Measurements from ENCODE around the gene MED31. TPM values are rescaled to one million over a fixed set of nuclear protein-coding genes. Genes with fewer than 3 reads are reported as not detected.

The MED31 gene
- total and polyA plus RNA-seq, 2 of the 13 experiments (the other 11 are each of a cell fraction or from before 2014, with no cell fraction given), result 19.0 to 20.9 TPM

GRCh38 chr17:6683081-6683684, 31.8 kb upstream of the MED31 start (continued):
- TF ChIP-seq HMG20B (CRISPR knock-in tag; conservative IDR thresholded peaks at IDR 0.05), result no peak
- no peak for TF ChIP-seq PRPF4 (IDR thresholded peaks at IDR 0.05; ENCODE audit: low read depth, low read length, poor library complexity, severe bottlenecking)
- TF ChIP-seq FOXJ3 (CRISPR knock-in tag; IDR thresholded peaks at IDR 0.05; ENCODE audit: borderline replicate concordance), result peak; percentile 64; the same call in 1 of the 2 replicates
- TF ChIP-seq HOXA9 (CRISPR knock-in tag; IDR thresholded peaks at IDR 0.05; ENCODE audit: borderline replicate concordance), result no peak
- no peak for TF ChIP-seq NFATC3 (CRISPR knock-in tag; IDR thresholded peaks at IDR 0.05)
- TF ChIP-seq ZNF136 (CRISPR knock-in tag; IDR thresholded peaks at IDR 0.05; ENCODE audit: low read depth), result no peak
- no peak for TF ChIP-seq TRIM24 (CRISPR knock-in tag; IDR thresholded peaks at IDR 0.05)
- no peak for TF ChIP-seq DMAP1 (CRISPR knock-in tag; IDR thresholded peaks at IDR 0.05)
- TF ChIP-seq KDM4B (CRISPR knock-in tag; IDR thresholded peaks at IDR 0.05), result no peak
- TF ChIP-seq MIER3 (CRISPR knock-in tag; IDR thresholded peaks at IDR 0.05; ENCODE audit: borderline replicate concordance), result no peak; the same call in 1 of the 2 replicates
- TF ChIP-seq E2F2 (CRISPR knock-in tag; IDR thresholded peaks at IDR 0.05; ENCODE audit: borderline replicate concordance), result no peak
- no peak for TF ChIP-seq ZNF549 (CRISPR knock-in tag; IDR thresholded peaks at IDR 0.05)
- TF ChIP-seq ZFP82 (CRISPR knock-in tag; IDR thresholded peaks at IDR 0.05; ENCODE audit: borderline replicate concordance), result no peak
- TF ChIP-seq RELA (CRISPR knock-in tag; IDR thresholded peaks at IDR 0.05), result no peak
- TF ChIP-seq ZNF572 (CRISPR knock-in tag; IDR thresholded peaks at IDR 0.05), result no peak
- no peak for TF ChIP-seq KLF9 (CRISPR knock-in tag; IDR thresholded peaks at IDR 0.05; ENCODE audit: low read depth)
- no peak for TF ChIP-seq ZNF382 (CRISPR knock-in tag; IDR thresholded peaks at IDR 0.05; ENCODE audit: borderline replicate concordance)
- TF ChIP-seq ZNF501 (CRISPR knock-in tag; IDR thresholded peaks at IDR 0.05), result no peak; the same call in 1 of the 2 replicates
- TF ChIP-seq ZNF598 (CRISPR knock-in tag; IDR thresholded peaks at IDR 0.05; ENCODE audit: borderline replicate concordance), result peak; percentile 21; the same call in 1 of the 2 replicates
- no peak for TF ChIP-seq ZFP36L1 (CRISPR knock-in tag; IDR thresholded peaks at IDR 0.05)
- no peak for TF ChIP-seq ZNF607 (CRISPR knock-in tag; IDR thresholded peaks at IDR 0.05; ENCODE audit: borderline replicate concordance)
- TF ChIP-seq ZNF746 (CRISPR knock-in tag; IDR thresholded peaks at IDR 0.05), result no peak
- no peak for TF ChIP-seq MIER2 (CRISPR knock-in tag; IDR thresholded peaks at IDR 0.05)
- peak; percentile 29; the same call in 1 of the 2 replicates for TF ChIP-seq ATF2 (CRISPR knock-in tag; IDR thresholded peaks at IDR 0.05)
- peak; percentile 2; the same call in 1 of the 2 replicates for TF ChIP-seq SNAPC5 (CRISPR knock-in tag; IDR thresholded peaks at IDR 0.05; ENCODE audit: borderline replicate concordance)
- no peak for TF ChIP-seq MNT (IDR thresholded peaks at IDR 0.05)

All from HepG2 (cell line).